Ishikawa (cell line): Measurements from ENCODE around the gene PCDHGA5.

Source experiments
- CEBPB ChIP-seq: IDR thresholded peaks from 2 replicates; pipeline ENCODE4 v1.6.1; 2012
- CREB1 ChIP-seq: IDR thresholded peaks from 2 replicates; pipeline ENCODE4 v1.6.1; 2012; ENCODE audit warnings: low read depth
- EGR1 ChIP-seq: IDR thresholded peaks from 2 replicates; pipeline ENCODE4 v1.6.1; 2012
- EP300 ChIP-seq: IDR thresholded peaks from 2 replicates; pipeline ENCODE4 v1.6.1; 2012; ENCODE audit warnings: borderline replicate concordance
- FOXM1 ChIP-seq: IDR thresholded peaks from 2 replicates; pipeline ENCODE4 v1.6.1; 2012; ENCODE audit warnings: low read depth, borderline replicate concordance
- MAX ChIP-seq: IDR thresholded peaks from 2 replicates; pipeline ENCODE4 v1.6.1; 2012
- NFIC ChIP-seq: IDR thresholded peaks from 2 replicates; pipeline ENCODE4 v1.6.1; 2012
- RAD21 ChIP-seq: IDR thresholded peaks from 2 replicates; pipeline ENCODE4 v1.6.1; 2012; ENCODE audit warnings: low read depth
- REST ChIP-seq: IDR thresholded peaks from 2 replicates; pipeline ENCODE4 v1.6.1; 2012; ENCODE audit warnings: low read depth, mild to moderate bottlenecking
- TAF1 ChIP-seq: IDR thresholded peaks from 2 replicates; pipeline ENCODE4 v1.6.1; 2012; ENCODE audit warnings: low read depth, mild to moderate bottlenecking
- TCF12 ChIP-seq: IDR thresholded peaks from 2 replicates; pipeline ENCODE4 v1.6.1; 2012; ENCODE audit warnings: low read depth
- TEAD4 ChIP-seq: IDR thresholded peaks from 2 replicates; pipeline ENCODE4 v1.6.1; 2012
- USF1 ChIP-seq: IDR thresholded peaks from 2 replicates; pipeline ENCODE4 v1.6.1; 2012
- YY1 ChIP-seq: IDR thresholded peaks from 2 replicates; pipeline ENCODE4 v1.6.1; 2012; ENCODE audit warnings: low read depth
- ZBTB7A ChIP-seq: IDR thresholded peaks from 2 replicates; pipeline ENCODE4 v1.6.1; 2012; ENCODE audit warnings: low read depth

PCDHGA5 gene

GRCh38 chr5:141356133-141356532 lies 7.8 kb upstream of the PCDHGA5 start:
- TF ChIP-seq MAX (no peak), YY1 (no peak)

GRCh38 chr5:141356950-141357349 lies 7.0 kb upstream of the PCDHGA5 start:
- TF ChIP-seq NFIC (no peak), REST (peak; percentile 52)

- no peak for TF ChIP-seq TEAD4
- no peak for TF ChIP-seq TAF1
- peak; percentile 43 for TF ChIP-seq RAD21
- no peak for TF ChIP-seq FOXM1
These were observed 4.1 kb upstream of the PCDHGA5 start, which contains the start of gene PCDHGB2 for GRCh38 chr5:141359790-141360426. TSS of gene PCDHGB2 (plus strand) at chr5:141359994. CDS start at chr5:141360136, 142 bp downstream.

GRCh38 chr5:141360685-141361084 lies 3.3 kb upstream of the PCDHGA5 start:
- TF ChIP-seq REST (no peak), YY1 (no peak), EP300 (no peak), NFIC (no peak), EGR1 (no peak), TCF12 (no peak), CEBPB (no peak), MAX (no peak), TEAD4 (no peak), RAD21 (no peak), FOXM1 (no peak), TAF1 (no peak), USF1 (no peak), ZBTB7A (no peak), CREB1 (no peak)

GRCh38 chr5:141362719-141363118 lies 1.2 kb upstream of the PCDHGA5 start:
- TF ChIP-seq REST (no peak), EGR1 (no peak), TAF1 (no peak), NFIC (no peak), RAD21 (no peak), CREB1 (no peak), MAX (no peak), TEAD4 (no peak), EP300 (no peak), TCF12 (no peak)
